SK-N-SH (cell line): ENCODE data around the gene CCSER1. TPM values are rescaled to one million over a fixed set of nuclear protein-coding genes. Genes with fewer than 3 reads are reported as not detected.

Experiments used
- CTCF ChIA-PET: fragments of 300-600, 350-600 bp; formaldehyde crosslinking; extraction: SDS; loops from one replicate; lab custom pipeline; 2021; lab: Yijun Ruan, JAX
- POLR2A ChIA-PET: fragments of 350-600 bp; sonication (Branson Sonifier 250); formaldehyde crosslinking; extraction: SDS; loops from one replicate; lab custom pipeline; 2020; ENCODE audit warnings: antibody characterized with exemption, inconsistent platforms; lab: Yijun Ruan, JAX
- DNase-seq: peaks from one replicate; pipeline ENCODE4 v3.0.0; 2012
- H2AFZ ChIP-seq: fragments of 200-600 bp; sonication (generic); 2 replicates; pipeline ENCODE4 v1.8.1; 2016; ENCODE audit warnings: antibody characterized with exemption, mild to moderate bottlenecking, low read depth
- H3F3A ChIP-seq: fragments of 200-600 bp; sonication (generic); replicated peaks from 2 replicates; pipeline ENCODE3; 2016; ENCODE audit warnings: antibody characterized with exemption, mild to moderate bottlenecking; ENCODE audit not compliant: insufficient read depth
- H3K27ac ChIP-seq, 2 experiments: fragments of 200-500 bp in 1 of 2; fragments of 200-600 bp in 1 of 2; sonication (Bioruptor generic) in 1 of 2; sonication (generic), shearing (Covaris generic) in 1 of 2; 2 replicates each; pipeline versions ENCODE4 v1.5.1 to v1.6.1; 2014 to 2016; ENCODE audit warnings: low read depth in 2 of 2, inconsistent platforms in 1 of 2, low read length in 1 of 2, mild to moderate bottlenecking in 1 of 2, mixed read lengths in 1 of 2
- H3K27me3 ChIP-seq: fragments of 200-600 bp; sonication (generic), shearing (Covaris generic); 2 replicates; pipeline ENCODE4 v1.6.1; 2016; ENCODE audit warnings: mixed run types; ENCODE audit not compliant: insufficient read depth
- H3K36me3 ChIP-seq, 2 experiments: fragments of 200-500 bp in 1 of 2; fragments of 200-600 bp in 1 of 2; sonication (Bioruptor generic) in 1 of 2; sonication (generic) in 1 of 2; replicated peaks in 1 of 2; 2 replicates each; pipeline versions ENCODE3 to v1.5.1; 2014 to 2016; ENCODE audit warnings: low read length in 1 of 2, mild to moderate bottlenecking in 1 of 2; ENCODE audit not compliant: insufficient read depth in 2 of 2, control insufficient read depth in 1 of 2
- H3K4me1 ChIP-seq, 2 experiments: fragments of 200-500 bp in 1 of 2; fragments of 200-600 bp in 1 of 2; sonication (Bioruptor generic) in 1 of 2; sonication (generic), shearing (Covaris generic) in 1 of 2; 2 replicates each; pipeline versions ENCODE4 v1.5.1 to v1.6.1; 2014 to 2016; ENCODE audit warnings: low read depth in 1 of 2, low read length in 1 of 2, mixed run types in 1 of 2; ENCODE audit not compliant: insufficient read depth in 2 of 2, control insufficient read depth in 1 of 2
- H3K4me2 ChIP-seq: fragments of 200-600 bp; sonication (generic), shearing (Covaris generic); 2 replicates; pipeline ENCODE4 v1.6.1; 2017; ENCODE audit warnings: mixed run types
- H3K4me3 ChIP-seq, 2 experiments: fragments of 200-500 bp in 1 of 2; fragments of 200-600 bp in 1 of 2; sonication (Bioruptor generic) in 1 of 2; sonication (generic), shearing (Covaris generic) in 1 of 2; 2 replicates each; pipeline versions ENCODE4 v1.5.1 to v1.8.1; 2014 to 2016; ENCODE audit warnings: low read depth in 2 of 2, inconsistent platforms in 1 of 2, low read length in 1 of 2, mild to moderate bottlenecking in 1 of 2, mixed read lengths in 1 of 2, moderate library complexity in 1 of 2
- H3K79me2 ChIP-seq: fragments of 200-600 bp; sonication (generic); 2 replicates; pipeline ENCODE4 v1.8.1; 2017; ENCODE audit warnings: mild to moderate bottlenecking; ENCODE audit not compliant: insufficient read depth
- H3K9ac ChIP-seq: fragments of 200-600 bp; sonication (generic); 2 replicates; pipeline ENCODE4 v1.6.1; 2017; ENCODE audit warnings: mixed run types
- H3K9me2 ChIP-seq: fragments of 200-600 bp; sonication (generic); 2 replicates; pipeline ENCODE4 v1.6.1; 2017; ENCODE audit warnings: mixed run types
- H3K9me3 ChIP-seq: fragments of 200-600 bp; sonication (generic); 2 replicates; pipeline ENCODE4 v1.6.1; 2017; ENCODE audit warnings: mixed run types, mild to moderate bottlenecking, moderate library complexity
- H4K20me1 ChIP-seq: fragments of 200-600 bp; sonication (generic); 2 replicates; pipeline ENCODE4 v1.6.1; 2017; ENCODE audit warnings: mild to moderate bottlenecking, mixed run types; ENCODE audit not compliant: insufficient read depth
- CHD2 ChIP-seq: fragments of 150-350 bp; IDR thresholded peaks from 2 replicates; pipeline ENCODE4 v1.6.1; 2018; ENCODE audit warnings: low read length; ENCODE audit not compliant: partially characterized antibody
- CTCF ChIP-seq: fragments of 200-600 bp; sonication (generic); IDR thresholded peaks from 2 replicates; pipeline ENCODE4 v1.6.1; 2017; ENCODE audit warnings: antibody characterized with exemption, mild to moderate bottlenecking, moderate library complexity
- ELF1 ChIP-seq: IDR thresholded peaks from 2 replicates; pipeline ENCODE4 v1.4.0; 2012
- EP300 ChIP-seq, 2 experiments: IDR thresholded peaks; 2 replicates each; pipeline versions ENCODE4 v1.4.0 to v1.6.1; 2012; ENCODE audit warnings: borderline replicate concordance in 1 of 2, low read depth in 1 of 2, low read length in 1 of 2
- EZH2phosphoT487 ChIP-seq: fragments of 200-600 bp; sonication (generic); IDR thresholded peaks from 2 replicates; pipeline ENCODE4 v1.6.1; 2017; ENCODE audit warnings: low read depth, mixed run types, mild to moderate bottlenecking, antibody characterized with exemption, moderate library complexity, borderline replicate concordance
- FOSL2 ChIP-seq: IDR thresholded peaks from 2 replicates; pipeline ENCODE4 v1.4.0; 2012; ENCODE audit warnings: low read depth, mild to moderate bottlenecking, moderate library complexity, borderline replicate concordance
- GABPA ChIP-seq: IDR thresholded peaks from 2 replicates; pipeline ENCODE4 v1.4.0; 2012; ENCODE audit warnings: low read depth, mild to moderate bottlenecking
- IRF3 ChIP-seq: fragments of 150-350 bp; IDR thresholded peaks from 2 replicates; pipeline ENCODE4 v1.6.1; 2016; ENCODE audit warnings: mild to moderate bottlenecking, low read depth, low read length
- MAX ChIP-seq: IDR thresholded peaks from 2 replicates; pipeline ENCODE4 v1.4.0; 2012; ENCODE audit warnings: low read depth
- MEF2A ChIP-seq: IDR thresholded peaks from 2 replicates; pipeline ENCODE4 v1.4.0; 2012; ENCODE audit warnings: low read depth, borderline replicate concordance
- POLR2AphosphoS5 ChIP-seq: IDR thresholded peaks from 2 replicates; pipeline ENCODE4 v1.6.1; 2012; ENCODE audit warnings: low read depth, low read length
- RAD21 ChIP-seq: IDR thresholded peaks from 2 replicates; pipeline ENCODE4 v1.6.1; 2012; ENCODE audit warnings: mild to moderate bottlenecking, low read length
- RCOR1 ChIP-seq: fragments of 150-350 bp; IDR thresholded peaks from 2 replicates; pipeline ENCODE4 v1.6.1; 2017; ENCODE audit warnings: antibody characterized with exemption, low read length
- RFX5 ChIP-seq: IDR thresholded peaks from 2 replicates; pipeline ENCODE4 v1.6.1; 2012; ENCODE audit warnings: mild to moderate bottlenecking, improper control_type of control experiment, low read length
- RXRA ChIP-seq: IDR thresholded peaks from 2 replicates; pipeline ENCODE4 v1.4.0; 2012; ENCODE audit warnings: low read depth, mild to moderate bottlenecking, borderline replicate concordance
- SIN3A ChIP-seq: IDR thresholded peaks from 2 replicates; pipeline ENCODE4 v1.6.1; 2012; ENCODE audit warnings: low read depth, mild to moderate bottlenecking, low read length, moderate library complexity, borderline replicate concordance
- YY1 ChIP-seq: IDR thresholded peaks from 2 replicates; pipeline ENCODE4 v1.4.0; 2012; ENCODE audit warnings: low read depth, mild to moderate bottlenecking
- ZBTB33 ChIP-seq: IDR thresholded peaks from 2 replicates; pipeline ENCODE4 v1.4.0; 2012; ENCODE audit warnings: low read depth, borderline replicate concordance
- WGBS: methylation state at CpG from one replicate; pipeline ENCODE4 v1.1.6; 2017; ENCODE audit warnings: low lambda C conversion rate; 5-methylcytosine and 5-hydroxymethylcytosine counted together
- polyA plus RNA-seq, 3 experiments: library from polyadenylated mRNA; depleted of rRNA; stranded (reverse); fragments of >200 nt; gene quantifications; 2 replicates each; pipeline ENCODE4 v1.2.3, GENCODE V29; 2012

Gene CCSER1
- polyA plus RNA-seq, 1 of the 3 experiments (the other 2 are of a cell fraction) = 0.05 TPM

- TF ChIP-seq YY1 = no peak
- TF ChIP-seq FOSL2 = no peak
- no peak for TF ChIP-seq EZH2phosphoT487
- no peak for TF ChIP-seq CHD2
- no peak for TF ChIP-seq CTCF
- TF ChIP-seq IRF3 = no peak
Measured at GRCh38 chr4:91099666-91100065, 972.5 kb downstream of the CCSER1 start (continued).

GRCh38 chr4:91108751-91109150 is 981.6 kb downstream of the CCSER1 start:
- no peaks in the 10 kb centered on the region for H4K20me1 ChIP-seq
- no peaks in the 10 kb centered on the region for H3K36me3 ChIP-seq
- H3K9me3 ChIP-seq = no peaks in the 10 kb centered on the region
- H3K4me1 ChIP-seq = no peaks in the 10 kb centered on the region
- no peak overlapping the region for H3K4me3 ChIP-seq
- ChIA-PET CTCF (no interaction called here), POLR2A (no interaction called here)
- no peak for DNase-seq
- no peak overlapping the region for H3K9ac ChIP-seq
- H3K27ac ChIP-seq = no peak overlapping the region
- no peaks in the 10 kb centered on the region for H3K79me2 ChIP-seq
- no peaks in the 10 kb centered on the region for H3K9me2 ChIP-seq
- TF ChIP-seq MEF2A = no peak
- no peak for TF ChIP-seq RFX5
- TF ChIP-seq CTCF = no peak
- no peak for TF ChIP-seq EP300 (IDR thresholded peaks at IDR 0.05; ENCODE audit: borderline replicate concordance in 1 of 2, low read depth in 1 of 2, low read length in 1 of 2)
- TF ChIP-seq RCOR1 = no peak
- TF ChIP-seq RXRA = no peak
- no peak for TF ChIP-seq GABPA
- no peak for TF ChIP-seq EZH2phosphoT487
- TF ChIP-seq ZBTB33 = no peak
- no peak for TF ChIP-seq CHD2
- TF ChIP-seq POLR2AphosphoS5 = no peak
- TF ChIP-seq SIN3A = no peak
- TF ChIP-seq ELF1 = no peak
- TF ChIP-seq MAX = no peak
- TF ChIP-seq RAD21 = no peak
- no peaks in the 10 kb centered on the region for H3F3A ChIP-seq
- no peak overlapping the region for H2AFZ ChIP-seq
- WGBS = 68% methylated on average over 3 of the region's 3 CpGs
- H3K27me3 ChIP-seq = no peaks in the 10 kb centered on the region
- no peak overlapping the region for H3K4me2 ChIP-seq
